ENCODE data around the gene CD8A.

CD8A gene

GRCh38 chr2:86788165-86788564 is 2.5 kb downstream of the CD8A start:
- ChIA-PET CTCF (no interaction called here), POLR2A (no interaction called here)
- no peak for TF ChIP-seq FOXA1 (IDR thresholded peaks at IDR 0.05)
- TF ChIP-seq CTBP1 (IDR thresholded peaks at IDR 0.05; ENCODE audit: borderline replicate concordance): no peak
- no peak for TF ChIP-seq FOXK2 (IDR thresholded peaks at IDR 0.05)
- TF ChIP-seq NFRKB (IDR thresholded peaks at IDR 0.05): no peak
- TF ChIP-seq ELF4 (IDR thresholded peaks at IDR 0.05): no peak
- no peak for TF ChIP-seq PKNOX1 (IDR thresholded peaks at IDR 0.05)
- no peak for TF ChIP-seq BHLHE40 (IDR thresholded peaks at IDR 0.05; ENCODE audit: borderline replicate concordance)
- no peak for TF ChIP-seq TARDBP (IDR thresholded peaks at IDR 0.05)
- no peak for TF ChIP-seq ZNF384 (IDR thresholded peaks at IDR 0.05)
- no peak for DNase-seq (ENCODE audit: extremely low spot score)

GRCh38 chr2:86787736-86788135 is 3.0 kb downstream of the CD8A start:
- DNase-seq (ENCODE audit: extremely low spot score): no peak
- ChIA-PET CTCF (no interaction called here), POLR2A (no interaction called here)
- TF ChIP-seq PKNOX1 (IDR thresholded peaks at IDR 0.05) (no peak), SUZ12 (IDR thresholded peaks at IDR 0.05) (no peak), ARNT (IDR thresholded peaks at IDR 0.05) (no peak), BHLHE40 (IDR thresholded peaks at IDR 0.05; ENCODE audit: borderline replicate concordance) (no peak), ZNF384 (IDR thresholded peaks at IDR 0.05) (no peak), NFRKB (IDR thresholded peaks at IDR 0.05) (no peak), CTBP1 (IDR thresholded peaks at IDR 0.05; ENCODE audit: borderline replicate concordance) (no peak), FOXM1 (IDR thresholded peaks at IDR 0.05; ENCODE audit: borderline replicate concordance) (no peak), FOXA1 (IDR thresholded peaks at IDR 0.05) (no peak), SP1 (IDR thresholded peaks at IDR 0.05) (no peak), L3MBTL2 (conservative IDR thresholded peaks at IDR 0.05) (no peak)

DNA sequence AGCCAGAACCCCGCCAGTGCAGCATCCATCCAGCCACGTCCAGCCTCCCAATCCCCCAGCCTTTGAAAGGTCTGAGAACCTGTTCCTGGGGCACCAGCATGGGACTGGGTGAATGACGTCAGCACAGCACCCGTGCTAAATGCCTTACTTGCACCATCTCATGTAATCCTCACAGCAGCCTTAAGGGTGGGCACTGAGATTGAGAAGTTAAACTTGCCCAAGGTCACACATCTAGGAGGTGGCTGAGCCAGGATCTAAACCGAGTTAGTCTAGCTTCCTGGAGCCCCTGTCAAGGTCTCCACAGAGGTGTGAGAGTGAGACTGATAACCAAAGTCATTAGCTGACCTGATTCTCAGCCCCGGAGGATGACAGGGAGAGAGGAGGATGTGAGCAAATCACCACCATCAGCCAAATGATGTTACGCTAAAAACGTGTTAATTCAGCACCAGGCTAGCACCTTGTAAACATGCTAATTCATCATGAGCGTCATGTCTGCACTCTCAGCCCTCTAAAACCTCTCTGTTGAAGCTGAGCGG is 4.6 kb downstream of the CD8A start:
- TF ChIP-seq LEF1 (IDR thresholded peaks at IDR 0.05; ENCODE audit: borderline replicate concordance) (no peak), BHLHE40 (IDR thresholded peaks at IDR 0.05; ENCODE audit: borderline replicate concordance) (no peak), TARDBP (IDR thresholded peaks at IDR 0.05) (no peak), PKNOX1 (IDR thresholded peaks at IDR 0.05) (no peak), SUZ12 (IDR thresholded peaks at IDR 0.05) (no peak), CTBP1 (IDR thresholded peaks at IDR 0.05; ENCODE audit: borderline replicate concordance) (no peak), HDGF (IDR thresholded peaks at IDR 0.05; ENCODE audit: borderline replicate concordance) (no peak), NFRKB (IDR thresholded peaks at IDR 0.05) (no peak), ELF4 (IDR thresholded peaks at IDR 0.05) (no peak), FOXK2 (IDR thresholded peaks at IDR 0.05) (no peak), FOXM1 (IDR thresholded peaks at IDR 0.05; ENCODE audit: borderline replicate concordance) (no peak), FOXA1 (IDR thresholded peaks at IDR 0.05) (no peak)
- DNase-seq (ENCODE audit: extremely low spot score): no peak
- POLR2A ChIA-PET: no interaction called here
- CTCF ChIA-PET: no interaction called here

- TF ChIP-seq CTBP1 (IDR thresholded peaks at IDR 0.05; ENCODE audit: borderline replicate concordance) (no peak), ELF4 (IDR thresholded peaks at IDR 0.05) (no peak), ARNT (IDR thresholded peaks at IDR 0.05) (no peak), BHLHE40 (IDR thresholded peaks at IDR 0.05; ENCODE audit: borderline replicate concordance) (no peak), SP1 (IDR thresholded peaks at IDR 0.05) (no peak), FOXM1 (IDR thresholded peaks at IDR 0.05; ENCODE audit: borderline replicate concordance) (no peak), LEF1 (IDR thresholded peaks at IDR 0.05; ENCODE audit: borderline replicate concordance) (no peak), FOXK2 (IDR thresholded peaks at IDR 0.05) (no peak), TARDBP (IDR thresholded peaks at IDR 0.05) (no peak)
- no peak for DNase-seq (ENCODE audit: extremely low spot score)
- CTCF ChIA-PET: interaction anchor here (0.6 kb wide), 1 partner anchor 1588 kb away, joined by 3 read pairs; no protein-coding TSS in a partner anchor
- POLR2A ChIA-PET: no interaction called here
These were observed 5.3 kb downstream of the CD8A start for GRCh38 chr2:86785456-86785855.

DNA sequence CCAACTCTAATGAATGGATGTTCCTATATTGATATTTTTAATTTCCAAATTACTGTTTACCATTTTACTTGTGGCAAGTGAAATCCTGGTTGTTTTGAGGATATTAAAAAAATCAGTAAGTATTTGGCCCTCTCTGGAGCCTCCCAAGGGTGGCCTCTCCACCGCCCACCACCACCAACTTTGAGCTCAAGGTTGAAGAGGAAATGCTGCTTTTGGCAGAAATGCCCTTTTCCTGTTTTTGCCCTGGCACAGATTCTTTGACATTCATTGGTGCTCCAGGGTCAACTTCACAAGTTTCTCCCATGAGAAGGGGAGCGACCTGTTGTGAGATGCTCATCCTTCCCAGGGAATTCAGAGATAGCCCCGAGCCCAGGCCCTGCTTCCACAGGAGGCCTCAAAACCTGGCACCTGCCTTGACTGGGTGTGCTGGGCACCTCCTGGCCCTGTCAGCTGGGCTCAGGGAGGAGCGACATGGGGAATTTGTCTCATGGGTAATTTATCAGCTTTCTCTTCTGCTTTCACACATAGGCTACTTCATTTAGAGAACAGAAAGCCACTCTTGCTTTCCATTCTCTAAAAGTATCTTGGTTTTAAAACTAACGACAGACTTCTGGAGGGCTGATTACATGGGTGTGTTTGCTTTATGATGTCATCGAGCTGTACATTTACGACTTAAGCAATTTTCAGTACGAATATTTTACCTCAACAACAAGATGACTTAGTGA is 6.9 kb downstream of the CD8A start:
- ChIA-PET POLR2A (no interaction called here), CTCF (interaction anchor here (0.5 kb wide), 1 partner anchor 20 kb away, joined by 6 read pairs; no protein-coding TSS in a partner anchor)
- DNase-seq (ENCODE audit: extremely low spot score): no peak
- no peak for TF ChIP-seq LEF1 (IDR thresholded peaks at IDR 0.05; ENCODE audit: borderline replicate concordance)
- TF ChIP-seq FOXM1 (IDR thresholded peaks at IDR 0.05; ENCODE audit: borderline replicate concordance): no peak
- TF ChIP-seq FOXA1 (IDR thresholded peaks at IDR 0.05): no peak
- TF ChIP-seq SP1 (IDR thresholded peaks at IDR 0.05): no peak
- TF ChIP-seq BHLHE40 (IDR thresholded peaks at IDR 0.05; ENCODE audit: borderline replicate concordance): no peak
- no peak for TF ChIP-seq TARDBP (IDR thresholded peaks at IDR 0.05)
- no peak for TF ChIP-seq NFRKB (IDR thresholded peaks at IDR 0.05)
- no peak for TF ChIP-seq PKNOX1 (IDR thresholded peaks at IDR 0.05)
- TF ChIP-seq SUZ12 (IDR thresholded peaks at IDR 0.05): no peak
- no peak for TF ChIP-seq ARNT (IDR thresholded peaks at IDR 0.05)
- TF ChIP-seq HDGF (IDR thresholded peaks at IDR 0.05; ENCODE audit: borderline replicate concordance): no peak
- no peak for TF ChIP-seq FOXK2 (IDR thresholded peaks at IDR 0.05)
- no peak for TF ChIP-seq ELF4 (IDR thresholded peaks at IDR 0.05)
- no peak for TF ChIP-seq L3MBTL2 (conservative IDR thresholded peaks at IDR 0.05)
- no peak for TF ChIP-seq ZNF384 (IDR thresholded peaks at IDR 0.05)
- no peak for TF ChIP-seq CTBP1 (IDR thresholded peaks at IDR 0.05; ENCODE audit: borderline replicate concordance)
